ENCODE measurements around the gene MOCS3.

GRCh38 chr20:51011479-51011878 lies 52.9 kb downstream of the MOCS3 start:
- TF ChIP-seq CTCF (IDR thresholded peaks at IDR 0.05) (no peak), POLR2A (IDR thresholded peaks at IDR 0.05) (no peak)
